HG03039 (cell line): ENCODE data around the gene NHLRC1.

ENCODE experiments used
- ATAC-seq: cut with Tn5 transposase; IDR thresholded peaks from one replicate; pipeline ENCODE4 v1.9.1; 2021; ENCODE audit warnings: mild to moderate bottlenecking, moderate library complexity; ENCODE audit not compliant: unreplicated experiment

Gene NHLRC1

GRCh38 chr6:18088419-18089296, 33.8 kb downstream of the NHLRC1 start:
- no peak for ATAC-seq

- ATAC-seq: no peak
These were observed 34.9 kb downstream of the NHLRC1 start for GRCh38 chr6:18087396-18088165.

- no peak for ATAC-seq
These were observed 41.3 kb downstream of the NHLRC1 start for GRCh38 chr6:18081025-18081668.

- no peak for ATAC-seq
These were observed 41.9 kb downstream of the NHLRC1 start for GRCh38 chr6:18080544-18080943.

- ATAC-seq: no peak
These were observed 43.6 kb downstream of the NHLRC1 start for GRCh38 chr6:18078866-18079265.

- no peak for ATAC-seq
These were observed 46.2 kb downstream of the NHLRC1 start for GRCh38 chr6:18076231-18076630.

GRCh38 chr6:18072841-18073240, 49.6 kb downstream of the NHLRC1 start:
- no peak for ATAC-seq

GRCh38 chr6:18070486-18070885, 52.0 kb downstream of the NHLRC1 start:
- no peak for ATAC-seq
